Adipocyte (in vitro differentiated cells): ENCODE data around the gene NOXRED1.

Experiments used
- DNase-seq: peaks from one replicate; pipeline ENCODE4 v3.0.0-alpha.2; 2015; ENCODE audit warnings: low read depth
- H3K27me3 ChIP-seq: replicated peaks from 2 replicates; pipeline ENCODE4 v1.7.0; 2013; ENCODE audit warnings: mild to moderate bottlenecking, low read length, moderate library complexity; ENCODE audit not compliant: control insufficient read depth, insufficient read depth
- H3K36me3 ChIP-seq: 2 replicates; pipeline ENCODE4 v1.7.0; 2013; ENCODE audit warnings: low read length, mild to moderate bottlenecking, moderate library complexity; ENCODE audit not compliant: control insufficient read depth, insufficient read depth, severe bottlenecking
- H3K4me1 ChIP-seq: 2 replicates; pipeline ENCODE4 v1.7.0; 2013; ENCODE audit warnings: mild to moderate bottlenecking, low read length, moderate library complexity; ENCODE audit not compliant: control insufficient read depth, insufficient read depth
- H3K4me3 ChIP-seq: 2 replicates; pipeline ENCODE4 v1.7.0; 2013; ENCODE audit warnings: mild to moderate bottlenecking, low read length, moderate library complexity
- H3K9ac ChIP-seq: 2 replicates; pipeline ENCODE4 v1.7.0; 2013; ENCODE audit warnings: mild to moderate bottlenecking, low read length, moderate library complexity
- H3K9me3 ChIP-seq: 2 replicates; pipeline ENCODE4 v1.7.0; 2013; ENCODE audit warnings: mild to moderate bottlenecking, low read length, moderate library complexity; ENCODE audit not compliant: control insufficient read depth

NOXRED1 gene, protein sequence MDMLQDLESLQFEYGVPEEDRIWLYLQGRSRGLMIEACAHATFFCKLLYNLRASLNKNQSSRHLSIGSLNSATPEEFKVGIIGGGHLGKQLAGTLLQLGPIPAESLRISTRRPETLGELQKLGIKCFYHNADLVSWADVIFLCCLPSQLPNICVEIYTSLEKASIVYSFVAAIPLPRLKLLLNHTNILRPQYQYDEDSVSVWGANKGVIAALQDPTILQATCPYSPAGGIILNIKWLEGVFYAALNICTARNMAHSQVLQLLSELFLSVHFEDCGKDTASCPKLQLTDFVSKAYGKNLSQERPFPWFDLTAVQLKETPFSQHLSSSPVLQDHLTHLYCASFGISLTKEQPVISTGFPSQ

DNA sequence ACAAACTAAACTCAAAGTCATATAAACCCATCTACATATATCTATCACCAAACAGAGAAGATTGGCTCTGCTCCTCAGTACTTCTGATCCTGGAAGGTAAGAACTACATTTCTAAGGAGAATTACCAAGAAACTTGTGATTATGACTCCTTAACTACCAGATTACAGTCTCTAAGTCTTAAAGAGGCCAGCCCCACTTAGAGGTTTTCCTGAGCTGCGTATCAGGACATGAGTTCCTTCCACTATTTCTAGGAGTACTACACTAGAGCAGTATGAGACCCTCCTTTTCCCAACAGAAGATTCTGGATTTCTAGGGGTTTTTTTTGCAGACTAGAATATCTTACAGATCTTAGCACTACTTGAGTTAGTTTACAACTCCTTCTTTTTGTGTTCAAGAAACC, at the start of gene NOXRED1:
Gene NOXRED1, minus strand, starts transcription at position 101 of the 400 bp plus-strand sequence. CDS start 634 bp downstream, outside the sequence.
- Histone ChIP-seq H3K36me3 (peaks cover 49% of the 10 kb centered on the region), H3K9me3 (peaks cover 6% of the 10 kb centered on the region), H3K9ac (no peak within 1 kb of the TSS), H3K27me3 (no peaks in the 10 kb centered on the region), H3K4me3 (no peak within 1 kb of the TSS), H3K4me1 (peaks cover 14% of the 10 kb centered on the region)
- no peak for DNase-seq

DNA sequence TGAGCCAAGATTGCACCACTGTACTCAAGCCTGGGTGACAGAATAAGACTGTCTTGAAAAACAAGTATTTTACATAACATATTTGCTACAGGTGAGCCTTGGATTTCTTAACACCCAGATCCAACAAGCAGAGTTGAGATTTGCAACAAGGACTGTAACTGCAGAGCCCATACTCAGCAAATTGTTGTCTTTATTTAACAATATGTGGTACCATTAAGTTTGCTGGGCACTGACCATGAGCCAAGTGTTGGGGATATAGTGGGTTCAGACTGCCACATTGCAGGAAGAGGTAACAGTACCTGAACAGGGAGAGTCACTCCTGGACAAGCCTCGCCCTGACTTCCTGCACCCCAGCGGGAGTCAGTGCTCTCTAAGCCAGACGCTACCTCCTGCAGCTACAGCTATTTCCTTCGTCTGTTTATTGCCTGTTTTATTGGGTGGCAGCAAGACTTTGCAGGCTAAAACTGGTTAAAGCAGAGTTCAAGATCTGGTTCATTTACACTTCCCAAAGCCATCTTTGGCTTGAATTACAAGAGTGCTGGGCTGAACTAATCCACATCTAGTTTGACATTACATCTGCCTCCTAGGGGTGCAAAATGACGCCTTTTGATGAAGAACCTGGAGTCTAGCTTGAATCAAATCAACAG, 47.0 kb upstream of the NOXRED1 start:
- peaks cover 42% of the 10 kb centered on the region for H3K36me3 ChIP-seq
- no peak for DNase-seq
- H3K9ac ChIP-seq = no peak overlapping the region
- H3K4me3 ChIP-seq = no peak overlapping the region
- H3K4me1 ChIP-seq = peaks cover 10% of the 10 kb centered on the region
- peaks cover 9% of the 10 kb centered on the region for H3K27me3 ChIP-seq
- no peaks in the 10 kb centered on the region for H3K9me3 ChIP-seq

DNA sequence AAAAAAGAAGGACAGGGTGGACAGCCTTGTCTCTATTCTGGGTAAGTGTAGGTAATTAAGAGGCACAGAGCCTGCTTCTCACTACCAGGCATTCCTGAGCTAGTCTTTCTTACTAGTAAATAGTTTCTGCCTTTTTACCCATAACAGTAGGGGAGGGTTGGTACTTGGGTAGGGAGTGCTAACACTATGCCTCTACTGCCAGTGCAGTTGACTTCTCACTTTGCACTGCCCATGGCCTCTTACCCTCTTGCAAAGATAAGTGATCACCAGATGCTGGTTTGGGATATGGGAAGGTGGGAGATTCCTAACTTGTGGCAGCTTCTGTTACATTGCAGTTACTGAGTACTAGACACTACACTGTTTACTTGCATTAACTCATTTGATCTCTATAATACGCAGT, 46.2 kb upstream of the NOXRED1 start:
- no peak for DNase-seq
- Histone ChIP-seq H3K27me3 (peaks cover 5% of the 10 kb centered on the region), H3K4me3 (no peak overlapping the region), H3K4me1 (peaks cover 5% of the 10 kb centered on the region), H3K9ac (no peak overlapping the region), H3K36me3 (peaks cover 50% of the 10 kb centered on the region), H3K9me3 (no peaks in the 10 kb centered on the region)

DNA sequence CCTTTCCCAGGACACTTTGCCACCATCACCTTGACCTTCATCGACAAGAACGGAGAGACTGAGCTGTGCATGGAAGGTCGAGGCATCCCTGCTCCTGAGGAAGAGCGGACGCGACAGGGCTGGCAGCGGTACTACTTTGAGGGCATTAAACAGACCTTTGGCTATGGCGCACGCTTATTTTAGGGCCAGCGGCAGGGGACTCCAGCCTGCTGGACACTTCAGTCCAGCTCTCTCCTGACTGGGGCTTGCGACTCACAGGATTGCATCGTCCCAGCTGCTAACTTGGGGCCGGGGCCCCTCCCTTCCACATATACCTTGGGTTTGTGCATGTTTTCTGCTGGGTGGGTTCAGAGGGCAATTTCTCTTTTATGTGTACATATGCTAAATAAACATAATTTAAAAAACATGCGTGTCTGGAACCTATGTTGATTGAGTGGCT, 45.8 kb upstream of the NOXRED1 start:
- Histone ChIP-seq H3K9me3 (no peaks in the 10 kb centered on the region), H3K36me3 (peaks cover 54% of the 10 kb centered on the region), H3K4me1 (peaks cover under 1% of the 10 kb centered on the region), H3K9ac (no peak overlapping the region), H3K27me3 (peaks cover 5% of the 10 kb centered on the region), H3K4me3 (no peak overlapping the region)
- DNase-seq = no peak

DNA sequence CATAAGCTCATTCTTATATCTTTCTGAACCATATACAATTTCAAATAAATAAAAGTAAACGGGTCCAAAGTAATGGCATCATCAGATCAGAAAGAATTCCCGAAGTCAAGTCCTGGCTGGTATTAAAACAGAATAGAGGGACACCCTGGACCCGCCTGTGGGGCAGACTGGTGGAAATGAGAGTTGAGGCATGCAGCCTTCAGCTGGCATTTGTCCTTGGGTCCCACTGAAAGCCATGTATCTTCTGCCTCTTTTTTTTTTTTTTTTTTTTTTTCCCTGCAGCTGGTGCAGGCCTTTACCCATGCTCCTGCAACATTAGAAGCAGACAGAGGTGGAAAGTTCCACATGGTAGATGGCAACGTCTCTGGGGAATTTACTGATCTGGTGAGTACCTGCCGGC, 44.5 kb upstream of the NOXRED1 start:
- Histone ChIP-seq H3K4me1 (no peaks in the 10 kb centered on the region), H3K9ac (no peak overlapping the region), H3K27me3 (peaks cover 5% of the 10 kb centered on the region), H3K9me3 (no peaks in the 10 kb centered on the region), H3K4me3 (no peak overlapping the region), H3K36me3 (peaks cover 67% of the 10 kb centered on the region)
- DNase-seq = no peak

DNA sequence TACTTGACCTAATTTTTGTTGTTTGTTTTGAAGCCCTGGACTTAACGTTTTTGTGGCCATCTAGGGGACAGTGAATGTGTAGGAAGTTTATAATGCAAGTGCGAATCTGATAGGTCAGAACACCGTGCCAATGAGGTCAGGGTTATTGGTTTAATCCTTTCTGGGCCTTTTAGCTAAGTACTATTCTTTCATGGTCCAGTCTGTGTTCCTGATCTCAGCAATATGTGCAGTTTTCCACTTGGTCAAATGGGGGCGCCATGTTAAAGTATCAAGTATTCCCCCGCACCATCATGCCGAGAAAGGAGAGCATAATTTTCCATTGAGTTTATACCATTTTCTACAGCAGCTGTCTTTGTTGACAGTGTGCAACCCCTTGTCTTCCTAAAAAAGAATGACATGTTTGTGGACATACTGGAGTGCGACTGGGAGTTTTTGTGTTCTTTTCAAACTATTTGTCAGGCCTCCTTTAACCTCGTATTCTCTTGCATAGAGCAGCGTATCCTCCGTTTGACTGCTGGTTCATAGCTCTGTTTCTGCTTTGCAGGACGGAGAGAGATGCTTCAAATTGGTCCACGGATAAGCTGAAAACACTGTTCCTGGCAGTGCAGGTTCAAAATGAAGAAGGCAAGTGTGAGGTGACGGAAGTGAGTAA, 35.9 kb upstream of the NOXRED1 start:
- Histone ChIP-seq H3K9ac (peak overlapping the region; percentile 99), H3K4me3 (peak overlapping the region; percentile 100), H3K27me3 (no peaks in the 10 kb centered on the region), H3K4me1 (peaks cover 21% of the 10 kb centered on the region), H3K9me3 (no peaks in the 10 kb centered on the region), H3K36me3 (peaks cover 42% of the 10 kb centered on the region)
- DNase-seq = peak; percentile 92

DNA sequence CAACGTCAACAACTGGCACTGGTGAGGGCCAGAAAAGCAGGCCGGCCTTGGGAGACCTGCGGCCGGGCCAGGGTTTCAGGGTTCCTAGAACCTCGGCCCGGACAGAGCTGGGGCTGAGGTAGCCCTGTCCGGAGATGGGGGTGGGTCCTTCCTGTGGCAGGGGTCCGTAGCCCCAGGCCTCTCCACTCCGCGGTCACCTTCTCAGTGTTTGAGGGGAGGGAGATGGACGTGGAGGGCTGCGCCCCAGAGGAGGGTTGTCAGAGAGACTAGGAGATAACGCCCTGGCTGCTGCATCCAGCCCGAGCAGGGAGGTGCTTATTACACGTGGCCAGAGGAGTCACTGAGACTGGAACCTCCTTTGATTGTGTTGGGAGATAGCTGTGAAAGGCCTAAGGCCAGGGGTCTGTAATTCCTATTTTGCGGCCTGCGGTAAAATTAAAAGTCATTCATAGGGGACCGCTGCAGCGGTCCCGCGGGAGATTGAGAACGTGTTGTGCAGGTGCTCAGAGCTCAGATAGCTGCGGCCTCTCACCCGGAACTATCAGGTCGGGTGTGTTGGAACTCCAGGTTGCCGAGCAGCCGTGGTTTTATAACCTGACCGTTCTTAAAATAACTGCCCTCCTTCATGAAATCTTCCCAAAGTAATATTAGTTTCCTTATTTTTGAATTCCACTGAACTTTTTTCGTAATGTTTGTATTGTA, 35.1 kb upstream of the NOXRED1 start:
- Histone ChIP-seq H3K9ac (peak overlapping the region; percentile 99), H3K9me3 (no peaks in the 10 kb centered on the region)
- peak; percentile 57 for DNase-seq

DNA sequence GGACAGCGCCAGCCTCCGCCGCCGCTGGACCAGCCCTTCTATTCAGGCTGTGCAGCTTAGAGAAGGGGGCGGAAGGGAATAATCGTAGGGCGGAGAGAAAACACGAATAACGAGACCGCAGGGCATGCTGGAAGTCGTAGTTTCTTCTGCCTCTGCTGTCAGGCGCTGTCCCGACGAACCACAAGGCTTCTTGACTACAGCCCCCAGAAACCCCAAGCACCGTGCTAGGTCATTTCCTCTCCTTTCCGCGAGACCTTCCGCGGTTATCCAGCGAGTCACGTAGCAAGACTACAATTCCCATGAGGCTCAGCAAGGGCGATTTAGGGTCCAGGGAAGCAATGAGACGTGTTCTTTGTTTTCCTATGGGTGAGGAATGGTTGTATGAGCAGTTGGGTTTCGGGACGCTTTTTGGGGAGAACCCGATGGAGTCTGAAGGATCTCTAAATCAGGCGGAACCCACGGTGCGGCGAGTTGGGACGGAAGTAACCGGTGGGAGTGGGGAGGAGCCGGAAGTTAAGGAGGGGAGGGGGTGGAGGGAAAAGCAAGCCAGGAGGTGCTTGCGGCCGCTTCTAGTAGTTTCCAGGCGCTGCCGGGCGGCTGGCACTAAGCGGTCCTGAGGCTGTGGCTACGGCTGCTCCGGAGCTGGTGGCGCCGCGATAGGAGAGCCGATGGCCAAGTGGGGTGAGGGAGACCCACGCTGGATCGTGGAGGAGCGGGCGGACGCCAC, 34.4 kb upstream of the NOXRED1 start, which contains the start of the genes AHSA1 and VIPAS39:
Gene AHSA1, plus strand, starts transcription at position 572 of the 727 bp plus-strand sequence. Its CDS starts 97 bp downstream, at position 669.
Gene VIPAS39, minus strand, starts transcription at position 80 of the 727 bp plus-strand sequence. CDS start 3,499 bp downstream, outside the sequence.
- Histone ChIP-seq H3K9ac (peak within 1 kb of the TSS; percentile 99), H3K27me3 (no peaks in the 10 kb centered on the region), H3K4me3 (peak within 1 kb of the TSS; percentile 100), H3K4me1 (peaks cover 21% of the 10 kb centered on the region), H3K9me3 (no peaks in the 10 kb centered on the region), H3K36me3 (peaks cover 35% of the 10 kb centered on the region)
- DNase-seq = peak; percentile 100

More for the DNA sequence above, 35.1 kb upstream of the NOXRED1 start:
- H3K4me3 ChIP-seq = peak overlapping the region; percentile 100
- peaks cover 21% of the 10 kb centered on the region for H3K4me1 ChIP-seq
- peaks cover 35% of the 10 kb centered on the region for H3K36me3 ChIP-seq
- no peaks in the 10 kb centered on the region for H3K27me3 ChIP-seq

DNA sequence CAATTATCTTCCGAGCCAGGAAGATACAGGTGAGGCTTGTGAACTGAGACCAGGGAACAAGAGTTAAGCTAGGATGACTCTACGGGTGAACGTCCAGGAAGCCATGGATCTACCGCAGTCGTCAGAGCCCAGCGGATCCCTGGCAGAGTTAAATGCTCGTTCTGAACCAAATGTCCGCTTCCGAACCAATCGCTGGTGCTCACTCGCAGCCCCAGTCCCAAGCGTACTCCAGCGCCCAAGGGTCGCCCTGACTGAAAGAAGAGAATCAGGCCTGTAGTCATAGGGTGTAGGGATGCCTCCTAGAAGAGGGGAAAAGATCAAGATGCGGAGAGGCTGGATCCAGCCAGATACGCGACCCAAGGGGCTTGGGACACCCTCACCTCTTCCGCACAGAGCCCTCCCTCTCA, 33.8 kb upstream of the NOXRED1 start:
- no peaks in the 10 kb centered on the region for H3K9me3 ChIP-seq
- DNase-seq = no peak

DNA sequence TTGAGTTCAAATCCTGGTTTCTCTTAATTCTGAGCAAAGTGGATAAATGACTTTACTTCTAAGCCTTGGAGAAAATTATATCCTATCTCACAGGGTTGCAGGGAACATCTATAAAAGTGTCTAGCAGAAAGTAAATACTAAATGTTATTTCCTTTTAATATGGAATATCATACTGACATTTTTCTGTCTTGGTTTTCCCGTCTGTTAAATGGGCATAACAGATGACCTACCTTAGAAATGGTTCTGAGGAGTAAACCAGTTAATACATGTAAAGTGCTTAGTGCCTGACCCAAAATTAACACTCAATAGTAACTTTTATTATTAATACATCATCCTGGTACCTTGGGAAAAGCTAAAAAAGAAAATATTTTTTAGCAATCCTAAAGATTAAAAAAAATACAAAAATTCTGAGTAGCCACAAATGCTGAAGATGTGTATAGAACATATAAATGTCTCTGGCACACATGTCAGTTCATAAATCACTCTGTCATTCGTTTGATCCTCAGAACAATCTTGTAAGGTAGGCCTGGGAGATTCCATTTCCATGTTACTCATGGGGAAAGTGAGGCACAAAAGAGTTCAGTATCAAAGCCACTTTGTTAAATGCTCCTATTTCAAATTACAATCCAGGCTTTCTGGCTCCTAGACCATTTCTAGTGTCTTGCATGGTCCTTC, 32.8 kb upstream of the NOXRED1 start:
- no peaks in the 10 kb centered on the region for H3K9me3 ChIP-seq
- DNase-seq = no peak
- H3K36me3 ChIP-seq = peaks cover 32% of the 10 kb centered on the region
- H3K4me1 ChIP-seq = peaks cover 21% of the 10 kb centered on the region
- peak overlapping the region; percentile 99 for H3K9ac ChIP-seq
- H3K4me3 ChIP-seq = peak overlapping the region; percentile 100
- no peaks in the 10 kb centered on the region for H3K27me3 ChIP-seq

More for the DNA sequence above, 33.8 kb upstream of the NOXRED1 start:
- Histone ChIP-seq H3K4me3 (peak overlapping the region; percentile 100), H3K9ac (peak overlapping the region; percentile 99), H3K27me3 (no peaks in the 10 kb centered on the region), H3K36me3 (peaks cover 32% of the 10 kb centered on the region), H3K4me1 (peaks cover 21% of the 10 kb centered on the region)
